ENCODE measurements around the gene CENPM. TPM values are rescaled to one million over a fixed set of nuclear protein-coding genes. Genes with fewer than 3 reads are reported as not detected.

The CENPM gene
- total and polyA plus RNA-seq, 9 of the 15 experiments (the other 6 are each of a cell fraction or from before 2014, with no cell fraction given): 11.3 to 67.7 (median 32.3) TPM

DNA sequence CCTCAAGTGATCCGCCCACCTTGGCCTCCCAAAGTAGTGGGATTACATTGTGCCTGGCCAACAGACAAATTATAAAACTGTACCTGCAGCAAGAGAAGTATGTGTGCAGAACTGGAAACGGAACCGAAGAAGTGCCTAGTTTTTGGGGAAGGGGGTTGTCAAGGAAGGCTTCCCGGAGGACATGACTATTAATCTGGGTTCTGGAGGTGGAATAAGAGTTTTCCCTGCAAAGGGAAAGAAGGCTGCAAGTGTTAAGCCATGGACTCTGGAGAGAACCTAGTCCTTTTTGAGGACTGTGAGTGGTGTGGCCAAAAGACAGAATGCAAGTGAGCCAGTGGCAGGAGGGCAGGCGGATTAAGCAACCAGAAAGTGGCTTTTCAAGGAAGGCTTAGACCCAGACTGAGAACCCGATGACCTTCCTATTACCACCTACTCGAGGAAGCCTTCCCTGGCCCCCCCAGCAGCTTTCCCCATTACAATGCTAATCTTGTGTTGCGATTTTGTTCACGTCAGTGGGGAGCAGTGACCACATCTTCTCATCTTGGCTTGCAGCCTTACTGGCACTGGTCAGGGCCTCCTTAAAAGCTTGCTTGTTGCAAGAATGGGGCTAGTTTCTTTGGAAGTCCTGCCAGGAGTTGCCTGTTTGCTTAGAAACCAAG is 16.6 kb upstream of the CENPM start:
- BruUV-seq (replicated peaks): no TSS peak
- DNase-seq (ENCODE audit: extremely low read depth in 1 of 4, low spot score in 3 of 4) (no peak), ATAC-seq (no peak), FAIRE-seq (no peak)
- TF ChIP-seq SMARCB1 (IDR thresholded peaks at IDR 0.05; ENCODE audit: insufficient read length, low read depth): no peak
- no peak for TF ChIP-seq SUPT5H (IDR thresholded peaks at IDR 0.05)
- no peak overlapping the region for H3K4me2 ChIP-seq (ENCODE audit: insufficient read depth, low read length)
- WGBS (ENCODE audit: insufficient coverage, low coverage, missing lambda C conversion rate): 26% methylated on average over 9 of the region's 9 CpGs
- no peaks in the 10 kb centered on the region for H3K9me3 ChIP-seq (replicated peaks; ENCODE audit: control insufficient read depth, insufficient read depth, low read depth, low read length)
- no peaks in the 10 kb centered on the region for H3K79me2 ChIP-seq (ENCODE audit: control insufficient read depth, insufficient read depth, low read length)
- H3K9ac ChIP-seq (ENCODE audit: insufficient read depth in 1 of 2, low read depth in 2 of 2, low read length in 2 of 2): no peak overlapping the region
- no peaks in the 10 kb centered on the region for H3K27me3 ChIP-seq (ENCODE audit: control insufficient read depth in 2 of 2, insufficient read depth in 2 of 2, low read length in 2 of 2)
- no peak overlapping the region for H2AFZ ChIP-seq (ENCODE audit: low read depth, low read length)
- H3K36me3 ChIP-seq (ENCODE audit: control insufficient read depth, insufficient read depth, low read length): no peaks in the 10 kb centered on the region
- H3K9me1 ChIP-seq (ENCODE audit: control insufficient read depth, insufficient read depth, low read length): no peaks in the 10 kb centered on the region
- in situ Hi-C loops (cut with MboI) (loop anchor here (25.0 kb wide), 1 partner anchor 474 kb away; the partner anchor contains the start of gene NFAM1), intact Hi-C loops (cut with micrococcal nuclease) (loop anchor here (10.0 kb wide), 2 partner anchors 111 to 151 kb away; partner anchors contain the start of genes NAGA, PHETA2 and SMDT1)
- no peak overlapping the region for H3K27ac ChIP-seq (ENCODE audit: extremely low read depth, low read depth, low read length)
- peaks cover 14% of the 10 kb centered on the region in 2 experiments for H3K4me1 ChIP-seq (replicated peaks in 1 of 2; ENCODE audit: control insufficient read depth in 2 of 2, insufficient read depth in 2 of 2, low read length in 2 of 2)
- ChIA-PET POLR2A (interaction anchor here (0.8 to 1.2 kb wide), 3 partner anchors 38 to 176 kb away, joined by 3 read pairs; no protein-coding TSS in a partner anchor), CTCF (ENCODE audit: low intra/inter-chr PET ratio) (no interaction called here)
- no peaks in the 10 kb centered on the region for H4K20me1 ChIP-seq (replicated peaks; ENCODE audit: control insufficient read depth, insufficient read depth, low read length)
- H3K4me3 ChIP-seq: no peak overlapping the region

DNA sequence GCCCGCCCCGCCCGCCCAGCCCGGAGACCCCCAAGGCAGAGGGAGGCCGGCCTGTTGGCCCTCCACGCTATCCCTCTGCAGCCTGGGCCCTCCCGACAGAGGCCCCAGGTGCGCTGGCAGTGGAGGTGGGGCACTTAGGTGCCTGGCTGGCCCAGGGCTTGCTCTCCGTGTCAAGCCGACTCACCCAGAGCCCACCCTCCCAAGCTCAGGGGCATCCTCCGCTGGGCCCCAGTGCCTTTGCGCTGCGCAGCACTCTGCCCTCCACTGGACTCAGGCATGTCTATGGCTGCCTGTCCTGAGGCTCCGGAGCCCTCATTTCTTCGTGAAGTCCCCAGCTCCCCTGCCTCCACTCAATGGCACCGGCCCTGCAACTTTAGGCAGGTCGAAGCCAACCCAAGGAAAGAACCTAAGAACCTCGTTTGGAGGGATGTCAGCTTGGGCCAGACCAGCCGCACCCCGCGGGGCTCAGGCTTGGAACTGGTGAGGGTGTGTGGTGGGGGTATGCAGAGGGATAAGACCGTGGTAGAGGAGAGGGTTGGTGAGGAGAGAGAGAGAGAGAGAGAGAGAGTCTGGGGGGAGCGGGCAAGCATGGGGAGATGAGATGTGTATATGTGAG is 11.1 kb upstream of the CENPM start:
- in situ Hi-C loops (cut with MboI) (loop anchor here (25.0 kb wide), 1 partner anchor 479 kb away; the partner anchor contains the start of gene NFAM1), intact Hi-C loops (cut with micrococcal nuclease) (no loop called here)
- Histone ChIP-seq H3K27me3 (ENCODE audit: control insufficient read depth in 2 of 2, insufficient read depth in 2 of 2, low read length in 2 of 2) (no peaks in the 10 kb centered on the region), H4K20me1 (replicated peaks; ENCODE audit: control insufficient read depth, insufficient read depth, low read length) (no peaks in the 10 kb centered on the region), H3K36me3 (ENCODE audit: control insufficient read depth, insufficient read depth, low read length) (no peaks in the 10 kb centered on the region), H3K9me3 (replicated peaks; ENCODE audit: control insufficient read depth, insufficient read depth, low read depth, low read length) (no peaks in the 10 kb centered on the region), H3K79me2 (ENCODE audit: control insufficient read depth, insufficient read depth, low read length) (no peaks in the 10 kb centered on the region), H3K4me2 (ENCODE audit: insufficient read depth, low read length) (peak overlapping the region; percentile 27; the same call in 1 of the 2 replicates), H3K9ac (ENCODE audit: insufficient read depth in 1 of 2, low read depth in 2 of 2, low read length in 2 of 2) (peak overlapping the region in 1 of 2 experiments; percentile 87; a peak in 2 of 4 replicates), H2AFZ (ENCODE audit: low read depth, low read length) (peak overlapping the region; percentile 74), H3K4me1 (replicated peaks in 1 of 2; ENCODE audit: control insufficient read depth in 2 of 2, insufficient read depth in 2 of 2, low read length in 2 of 2) (peaks cover 11 to 29% of the 10 kb centered on the region in 2 experiments), H3K4me3 (no peak overlapping the region), H3K9me1 (ENCODE audit: control insufficient read depth, insufficient read depth, low read length) (no peaks in the 10 kb centered on the region), H3K27ac (ENCODE audit: extremely low read depth, low read depth, low read length) (no peak overlapping the region)
- DNase-seq (ENCODE audit: extremely low read depth in 1 of 4, low spot score in 3 of 4): no peak
- 0 out of 4 replicates have a peak, but pooled peaks of 1 of the 2 experiments have one; percentile 30 for TF ChIP-seq FOXA3 (CRISPR knock-in tag; conservative IDR thresholded peaks at IDR 0.05 in 1 of 2, IDR thresholded peaks at IDR 0.05 in 1 of 2)
- no peak for TF ChIP-seq NR2F6 (CRISPR knock-in tag; IDR thresholded peaks at IDR 0.05)
- no peak for TF ChIP-seq TRIM24 (IDR thresholded peaks at IDR 0.05)
- no peak for TF ChIP-seq FOS (IDR thresholded peaks at IDR 0.05; ENCODE audit: extremely low read depth, insufficient read length)
- TF ChIP-seq RBFOX2 (IDR thresholded peaks at IDR 0.05; ENCODE audit: low read depth, low read length): 0 out of 2 replicates have a peak, but pooled peaks have one; percentile 2
- TF ChIP-seq ZNF780A (CRISPR knock-in tag; IDR thresholded peaks at IDR 0.05): no peak
- peak; percentile 54 for TF ChIP-seq ZFX (CRISPR knock-in tag; IDR thresholded peaks at IDR 0.05)
- TF ChIP-seq WHSC1 (IDR thresholded peaks at IDR 0.05; ENCODE audit: low read length): no peak
- TF ChIP-seq NR2C2 (CRISPR knock-in tag; IDR thresholded peaks at IDR 0.05): 0 out of 2 replicates have a peak, but pooled peaks have one; percentile 5
- no peak for TF ChIP-seq NR2C2 (tag; IDR thresholded peaks at IDR 0.05)
- TF ChIP-seq, protein P1, sequence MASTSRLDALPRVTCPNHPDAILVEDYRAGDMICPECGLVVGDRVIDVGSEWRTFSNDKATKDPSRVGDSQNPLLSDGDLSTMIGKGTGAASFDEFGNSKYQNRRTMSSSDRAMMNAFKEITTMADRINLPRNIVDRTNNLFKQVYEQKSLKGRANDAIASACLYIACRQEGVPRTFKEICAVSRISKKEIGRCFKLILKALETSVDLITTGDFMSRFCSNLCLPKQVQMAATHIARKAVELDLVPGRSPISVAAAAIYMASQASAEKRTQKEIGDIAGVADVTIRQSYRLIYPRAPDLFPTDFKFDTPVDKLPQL (IDR thresholded peaks at IDR 0.05; ENCODE audit: extremely low read depth, insufficient read length): no peak
- no peak for TF ChIP-seq YBX1 (IDR thresholded peaks at IDR 0.05)
- TF ChIP-seq ZFP30 (CRISPR knock-in tag; IDR thresholded peaks at IDR 0.05; ENCODE audit: borderline replicate concordance): no peak
- peak; percentile 55 for ATAC-seq
- BruUV-seq (replicated peaks): no TSS peak
- ChIA-PET POLR2A (no interaction called here), CTCF (ENCODE audit: low intra/inter-chr PET ratio) (no interaction called here)
- 70% methylated on average over 6 of the region's 23 CpGs for WGBS (ENCODE audit: insufficient coverage, low coverage, missing lambda C conversion rate)
- FAIRE-seq: no peak

Measured in K562 (cell line).